ENCODE measurements around the gene SERGEF.

DNA sequence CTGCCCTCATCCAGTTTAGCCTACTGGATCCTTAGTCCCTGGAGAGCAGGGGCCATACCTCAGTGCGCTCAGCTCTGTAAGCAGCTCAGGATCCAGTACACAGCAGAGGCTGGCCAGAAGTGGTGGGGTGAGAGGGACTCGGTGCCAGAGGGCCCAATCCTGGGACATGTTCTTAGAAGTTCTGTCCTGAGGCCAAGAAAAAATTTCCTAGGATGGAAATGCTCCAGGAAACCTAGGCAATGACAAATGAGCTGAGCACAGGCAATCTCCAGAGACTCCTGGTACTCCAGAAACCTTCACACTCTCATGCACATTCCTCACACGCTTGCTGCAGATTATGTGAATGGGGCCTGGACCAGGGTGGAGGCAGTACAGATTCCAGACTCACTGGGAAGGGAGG is 89.6 kb downstream of the SERGEF start:
- TF ChIP-seq EP300 (IDR thresholded peaks at IDR 0.05) (no peak), RFX5 (IDR thresholded peaks at IDR 0.05) (no peak), RAD21 (conservative IDR thresholded peaks at IDR 0.05 in 1 of 2, IDR thresholded peaks at IDR 0.05 in 1 of 2) (no peak), JUN (IDR thresholded peaks at IDR 0.05) (no peak)
- TF ChIP-seq, protein P1, sequence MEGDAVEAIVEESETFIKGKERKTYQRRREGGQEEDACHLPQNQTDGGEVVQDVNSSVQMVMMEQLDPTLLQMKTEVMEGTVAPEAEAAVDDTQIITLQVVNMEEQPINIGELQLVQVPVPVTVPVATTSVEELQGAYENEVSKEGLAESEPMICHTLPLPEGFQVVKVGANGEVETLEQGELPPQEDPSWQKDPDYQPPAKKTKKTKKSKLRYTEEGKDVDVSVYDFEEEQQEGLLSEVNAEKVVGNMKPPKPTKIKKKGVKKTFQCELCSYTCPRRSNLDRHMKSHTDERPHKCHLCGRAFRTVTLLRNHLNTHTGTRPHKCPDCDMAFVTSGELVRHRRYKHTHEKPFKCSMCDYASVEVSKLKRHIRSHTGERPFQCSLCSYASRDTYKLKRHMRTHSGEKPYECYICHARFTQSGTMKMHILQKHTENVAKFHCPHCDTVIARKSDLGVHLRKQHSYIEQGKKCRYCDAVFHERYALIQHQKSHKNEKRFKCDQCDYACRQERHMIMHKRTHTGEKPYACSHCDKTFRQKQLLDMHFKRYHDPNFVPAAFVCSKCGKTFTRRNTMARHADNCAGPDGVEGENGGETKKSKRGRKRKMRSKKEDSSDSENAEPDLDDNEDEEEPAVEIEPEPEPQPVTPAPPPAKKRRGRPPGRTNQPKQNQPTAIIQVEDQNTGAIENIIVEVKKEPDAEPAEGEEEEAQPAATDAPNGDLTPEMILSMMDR (IDR thresholded peaks at IDR 0.05): no peak

Data from A549 (cell line).